ENCODE measurements around the gene PHLDB2.

PHLDB2 gene

GRCh38 chr3:111851511-111851954 is 7.5 kb upstream of the PHLDB2 start:
- DNase-seq (ENCODE audit: low spot score): no peak

- no peak for DNase-seq (ENCODE audit: low spot score)
Observed at GRCh38 chr3:111852540-111852939, 6.5 kb upstream of the PHLDB2 start.

- DNase-seq (ENCODE audit: low spot score): no peak
Observed at GRCh38 chr3:111853068-111853467, 6.0 kb upstream of the PHLDB2 start.

- no peak for DNase-seq (ENCODE audit: low spot score)
Observed at GRCh38 chr3:111854990-111855389, 4.1 kb upstream of the PHLDB2 start.

GRCh38 chr3:111856501-111856900 is 2.6 kb upstream of the PHLDB2 start:
- no peak for DNase-seq (ENCODE audit: low spot score)

- no peak for DNase-seq (ENCODE audit: low spot score)
Observed at GRCh38 chr3:111857474-111857873, 1.6 kb upstream of the PHLDB2 start.

- DNase-seq (ENCODE audit: low spot score): no peak
Observed at GRCh38 chr3:111858642-111859041, 423 bp upstream of the PHLDB2 start.

GRCh38 chr3:111859974-111860859 is 1.2 kb downstream of the PHLDB2 start:
- DNase-seq (ENCODE audit: low spot score): peak; percentile 26

- no peak for DNase-seq (ENCODE audit: low spot score)
Observed at GRCh38 chr3:111861391-111861790, 2.3 kb downstream of the PHLDB2 start.

- no peak for DNase-seq (ENCODE audit: low spot score)
Observed at GRCh38 chr3:111862415-111862814, 3.4 kb downstream of the PHLDB2 start.

GRCh38 chr3:111862974-111863373 is 3.9 kb downstream of the PHLDB2 start:
- DNase-seq (ENCODE audit: low spot score): no peak

GRCh38 chr3:111863942-111864694 is 5.1 kb downstream of the PHLDB2 start:
- DNase-seq (ENCODE audit: low spot score): no peak

- DNase-seq (ENCODE audit: low spot score): no peak
Observed at GRCh38 chr3:111864821-111865656, 6.0 kb downstream of the PHLDB2 start.

- no peak for DNase-seq (ENCODE audit: low spot score)
Observed at GRCh38 chr3:111867889-111868426, 8.9 kb downstream of the PHLDB2 start.

GRCh38 chr3:111870620-111871019 is 11.6 kb downstream of the PHLDB2 start:
- DNase-seq (ENCODE audit: low spot score): no peak

- no peak for DNase-seq (ENCODE audit: low spot score)
Observed at GRCh38 chr3:111871809-111872623, 13.0 kb downstream of the PHLDB2 start.

GRCh38 chr3:111872979-111873378 is 13.9 kb downstream of the PHLDB2 start:
- no peak for DNase-seq (ENCODE audit: low spot score)

- no peak for DNase-seq (ENCODE audit: low spot score)
Observed at GRCh38 chr3:111874177-111874820, 15.2 kb downstream of the PHLDB2 start.

- no peak for DNase-seq (ENCODE audit: low spot score)
Observed at GRCh38 chr3:111881480-111881879, 22.4 kb downstream of the PHLDB2 start.

GRCh38 chr3:111882194-111882593 is 23.1 kb downstream of the PHLDB2 start:
- no peak for DNase-seq (ENCODE audit: low spot score)

- no peak for DNase-seq (ENCODE audit: low spot score)
Observed at GRCh38 chr3:111882799-111883198, 23.7 kb downstream of the PHLDB2 start.
